Hematopoietic multipotent progenitor cell treated with erythropoietin and hydrocortisone succinate and interleukin-3 and kit ligand, for 17 days (in vitro differentiated cells): ENCODE results near the gene CEP72.

Experiments used
- DNase-seq: peaks from one replicate; pipeline ENCODE4 v3.0.0-alpha.2; 2015; ENCODE audit warnings: low spot score

The CEP72 gene

DNA sequence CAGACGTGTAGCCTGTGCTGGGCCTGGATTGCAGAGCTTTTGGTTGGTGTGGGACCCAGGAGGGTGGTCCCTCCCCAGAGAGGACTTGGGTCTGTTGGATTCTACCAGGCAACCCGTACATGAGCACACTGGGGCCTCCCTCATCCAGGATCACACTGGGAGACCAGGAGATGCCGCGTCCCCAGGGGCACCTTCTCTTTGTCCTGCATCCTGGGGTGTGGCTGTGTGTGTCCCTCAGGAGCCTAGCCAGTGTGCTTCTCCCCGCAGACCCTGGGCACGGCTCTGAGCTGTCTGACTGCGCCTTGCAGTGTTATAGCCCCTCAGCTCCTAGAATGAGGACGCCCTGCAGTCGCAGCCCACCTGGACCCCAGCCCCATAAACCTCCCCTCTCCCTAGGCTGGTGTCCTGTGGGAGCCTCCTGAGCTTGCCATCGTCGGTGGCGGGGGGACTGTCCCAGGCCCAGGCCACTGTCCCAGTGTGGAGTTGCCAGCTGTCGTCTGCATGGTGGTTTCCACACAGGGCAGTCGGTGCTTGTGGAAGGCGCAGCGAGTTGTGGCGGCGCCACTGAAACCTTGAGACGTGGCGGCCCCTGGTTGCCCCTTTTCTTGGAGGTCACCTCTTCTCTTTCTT is 27.6 kb downstream of the CEP72 start:
- no peak for DNase-seq

DNA sequence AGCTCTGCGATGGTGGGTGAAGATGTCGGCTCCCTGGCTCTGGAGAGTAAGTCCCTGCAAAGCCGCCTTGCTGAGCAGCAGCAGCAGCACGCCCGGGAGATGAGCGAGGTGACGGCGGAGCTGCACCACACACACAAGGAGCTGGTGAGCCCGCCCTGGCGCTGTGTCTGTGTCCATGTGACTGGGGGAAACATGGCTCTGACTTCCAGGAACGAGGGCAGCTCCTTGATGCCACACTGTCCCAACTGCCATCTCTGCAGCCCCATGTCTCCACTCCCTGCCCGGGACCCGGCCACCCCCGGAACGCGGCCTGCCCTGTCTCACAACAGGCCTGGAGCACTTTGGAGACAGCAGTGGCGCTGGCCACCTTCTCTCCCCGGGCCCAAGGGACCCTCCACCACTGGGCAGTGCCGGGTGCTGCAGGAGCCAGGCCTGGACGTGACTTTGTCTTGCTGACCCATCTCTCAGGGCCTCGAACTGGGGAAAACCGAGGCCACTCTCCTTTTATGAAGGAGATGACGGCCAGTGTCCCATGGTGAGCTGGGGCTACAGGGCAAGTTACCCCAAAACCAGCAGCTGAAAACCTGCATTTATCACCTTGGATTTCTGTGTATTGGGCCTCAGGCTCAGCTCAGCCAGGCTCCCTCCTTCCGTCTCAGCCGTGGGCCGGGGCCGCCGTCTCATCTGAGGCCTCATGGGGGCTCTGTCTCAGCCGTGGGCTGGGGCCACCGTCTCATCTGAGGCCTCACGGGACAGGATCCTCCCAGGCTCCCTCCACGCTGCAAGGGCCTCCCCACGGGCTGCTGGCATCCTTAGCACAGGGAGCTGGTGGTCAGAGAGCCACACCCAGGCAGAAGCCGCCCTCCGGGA is 28.6 kb downstream of the CEP72 start:
- DNase-seq, result no peak

- no peak for DNase-seq
Observed at GRCh38 chr5:641331-641765, 29.2 kb downstream of the CEP72 start.

DNA sequence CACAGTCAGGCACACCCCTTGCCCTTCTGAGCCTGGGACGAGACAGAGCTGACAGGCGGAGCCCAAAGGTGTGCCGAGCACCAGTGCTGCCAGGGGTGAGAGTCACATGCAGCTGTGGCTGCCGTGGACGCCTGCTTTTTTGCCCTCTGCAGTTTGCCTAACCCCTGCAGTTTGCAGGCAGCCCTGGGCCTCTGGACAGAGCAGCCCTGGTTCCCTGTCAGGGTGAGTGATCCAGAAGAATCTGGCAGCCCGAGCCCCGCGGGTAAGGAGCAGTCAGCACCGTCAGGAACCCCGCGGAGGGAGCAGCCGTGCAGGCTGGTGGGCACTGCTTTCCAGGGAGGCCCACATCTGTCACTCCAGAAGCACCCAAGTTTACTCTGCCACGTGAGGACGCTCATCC is 30.3 kb downstream of the CEP72 start:
- DNase-seq, result no peak

GRCh38 chr5:643351-643801 is 31.2 kb downstream of the CEP72 start:
- no peak for DNase-seq

DNA sequence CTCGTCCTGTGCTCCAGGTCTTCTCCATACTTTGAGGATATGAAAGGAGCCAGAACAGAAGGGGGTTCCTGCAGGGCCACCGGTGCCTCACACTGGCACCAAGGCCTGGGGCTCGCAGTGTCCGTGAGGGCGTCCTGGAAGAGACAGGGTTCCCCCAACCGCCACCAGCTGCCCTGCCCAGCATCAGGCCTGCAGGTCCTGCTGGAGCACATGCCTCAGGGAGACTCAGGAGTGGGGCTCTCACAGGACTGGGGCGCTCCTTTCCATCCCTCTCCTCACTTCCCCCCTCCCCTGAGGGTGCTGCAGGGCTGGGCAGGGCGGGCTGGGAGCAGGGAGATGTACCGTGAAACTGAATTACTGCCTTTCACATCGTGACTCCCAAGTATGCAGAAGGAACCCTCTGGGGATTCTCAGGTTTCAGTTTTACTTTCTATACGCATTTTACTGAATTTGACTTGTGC is 31.7 kb downstream of the CEP72 start:
- DNase-seq, result no peak

DNA sequence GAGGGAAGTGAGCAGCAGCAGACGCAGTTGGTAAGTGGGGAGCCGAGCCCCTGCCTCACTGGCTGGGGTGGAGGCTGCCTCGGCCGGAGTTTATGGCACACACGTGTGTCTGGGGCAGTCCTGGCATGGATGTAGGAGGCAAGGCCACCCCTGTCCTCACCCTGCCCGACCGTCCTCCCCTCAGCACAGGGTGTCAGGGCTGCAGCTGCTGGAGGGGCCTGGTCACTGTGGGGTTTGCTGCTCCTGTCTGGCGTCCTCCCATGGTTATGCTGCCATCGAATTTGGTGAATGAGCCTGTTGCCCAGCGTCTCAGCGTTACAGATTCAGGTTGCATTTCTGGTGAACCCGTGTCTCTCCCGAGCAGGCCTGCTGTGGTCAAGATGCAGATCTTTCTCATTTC is 32.4 kb downstream of the CEP72 start:
- DNase-seq, result no peak

DNA sequence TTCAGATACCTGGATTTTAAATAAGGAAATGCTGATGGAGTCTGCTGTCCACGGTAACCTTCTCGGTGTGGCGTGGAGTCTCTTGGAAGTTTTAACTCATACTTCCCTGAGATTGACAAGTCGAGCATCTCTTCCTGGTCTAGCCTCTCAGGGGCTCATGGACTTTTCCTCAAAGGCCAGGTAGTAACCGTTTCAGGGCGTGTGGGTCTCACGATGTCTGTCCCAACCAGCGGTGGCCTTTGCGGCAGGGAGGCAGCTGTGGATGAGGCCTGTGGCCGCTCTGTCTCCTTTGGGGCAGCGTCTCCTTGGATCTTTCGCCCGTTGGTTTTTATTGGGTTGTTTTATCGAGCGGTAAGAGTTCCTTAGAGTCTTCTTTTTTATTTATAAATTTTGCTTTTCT is 32.8 kb downstream of the CEP72 start:
- DNase-seq, result no peak

DNA sequence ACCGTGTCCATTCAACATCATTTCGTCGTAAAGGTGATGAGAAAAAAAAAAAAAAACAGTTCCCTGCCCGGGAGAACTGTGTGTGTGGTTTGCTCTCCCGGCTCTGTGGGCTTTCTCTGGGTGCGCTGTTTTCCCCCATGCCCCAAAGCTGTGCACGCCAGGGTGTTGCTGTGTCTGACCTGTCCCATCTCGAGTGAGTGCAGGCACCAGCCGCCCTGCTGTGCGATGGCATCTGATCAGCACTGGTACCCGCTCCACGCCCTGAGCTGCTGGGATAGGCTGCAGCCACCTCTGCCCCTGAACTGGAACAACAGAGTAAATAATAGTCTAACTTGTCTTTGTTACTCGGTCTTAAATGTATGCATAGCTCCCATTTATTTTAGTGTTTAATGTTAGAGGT is 33.3 kb downstream of the CEP72 start:
- DNase-seq, result no peak

DNA sequence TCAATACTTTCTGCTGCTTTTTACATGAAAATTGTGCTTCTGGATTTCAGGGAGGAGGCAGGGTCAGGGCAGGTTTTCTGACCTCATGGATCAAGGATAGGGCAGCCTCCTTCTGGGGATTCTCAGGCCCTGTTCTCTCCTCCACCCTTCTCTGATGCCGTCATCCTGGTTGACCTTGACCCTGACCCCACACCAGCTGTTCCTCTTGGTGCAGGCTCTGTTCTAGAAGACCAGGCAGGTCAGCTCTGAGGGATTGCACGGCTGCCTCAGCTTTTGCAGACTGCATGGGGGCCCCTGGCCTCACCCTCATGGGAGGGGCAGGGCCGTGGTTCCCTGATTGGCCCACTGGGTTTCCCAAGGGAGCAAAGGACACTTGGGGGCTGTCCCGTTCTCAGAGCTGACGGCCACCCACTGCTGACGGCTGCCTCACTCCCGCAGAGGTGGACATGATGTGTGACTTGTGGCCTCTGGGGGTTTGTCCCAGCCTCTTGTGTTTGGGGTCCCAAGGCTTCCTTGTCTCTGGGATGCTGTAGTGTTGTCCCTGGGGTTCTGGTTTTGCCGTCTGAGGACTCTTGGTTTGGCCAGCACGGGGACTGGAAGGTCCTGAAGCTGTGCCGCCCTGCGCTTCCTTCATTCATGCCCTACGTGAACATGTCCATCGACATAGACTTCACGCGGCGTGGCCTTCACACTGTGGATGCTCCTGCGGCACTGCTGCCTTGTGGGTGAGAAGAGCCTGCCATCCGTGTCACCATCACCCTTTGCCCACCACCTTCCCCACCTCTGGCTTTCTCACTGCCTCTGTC is 34.5 kb downstream of the CEP72 start:
- no peak for DNase-seq

- no peak for DNase-seq
Observed at GRCh38 chr5:647311-647710, 35.2 kb downstream of the CEP72 start.

DNA sequence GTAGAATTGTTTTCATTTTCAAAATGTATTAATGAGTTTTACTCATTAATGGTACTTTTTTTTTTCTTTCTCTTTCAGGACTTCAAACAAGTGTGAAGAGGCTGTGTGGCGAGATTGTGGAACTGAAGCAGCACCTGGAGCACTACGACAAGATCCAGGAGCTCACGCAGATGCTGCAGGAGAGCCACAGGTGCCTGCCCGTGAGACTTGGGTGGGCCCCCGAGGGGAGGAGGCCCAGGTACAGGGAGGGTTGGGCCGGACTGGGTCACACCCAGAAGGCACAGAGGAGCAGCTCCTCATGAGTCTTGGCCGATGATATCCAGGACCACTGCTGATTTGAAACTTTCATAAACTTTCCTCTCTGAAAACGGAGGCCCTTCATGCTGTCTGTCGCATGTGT is 35.6 kb downstream of the CEP72 start:
- no peak for DNase-seq

DNA sequence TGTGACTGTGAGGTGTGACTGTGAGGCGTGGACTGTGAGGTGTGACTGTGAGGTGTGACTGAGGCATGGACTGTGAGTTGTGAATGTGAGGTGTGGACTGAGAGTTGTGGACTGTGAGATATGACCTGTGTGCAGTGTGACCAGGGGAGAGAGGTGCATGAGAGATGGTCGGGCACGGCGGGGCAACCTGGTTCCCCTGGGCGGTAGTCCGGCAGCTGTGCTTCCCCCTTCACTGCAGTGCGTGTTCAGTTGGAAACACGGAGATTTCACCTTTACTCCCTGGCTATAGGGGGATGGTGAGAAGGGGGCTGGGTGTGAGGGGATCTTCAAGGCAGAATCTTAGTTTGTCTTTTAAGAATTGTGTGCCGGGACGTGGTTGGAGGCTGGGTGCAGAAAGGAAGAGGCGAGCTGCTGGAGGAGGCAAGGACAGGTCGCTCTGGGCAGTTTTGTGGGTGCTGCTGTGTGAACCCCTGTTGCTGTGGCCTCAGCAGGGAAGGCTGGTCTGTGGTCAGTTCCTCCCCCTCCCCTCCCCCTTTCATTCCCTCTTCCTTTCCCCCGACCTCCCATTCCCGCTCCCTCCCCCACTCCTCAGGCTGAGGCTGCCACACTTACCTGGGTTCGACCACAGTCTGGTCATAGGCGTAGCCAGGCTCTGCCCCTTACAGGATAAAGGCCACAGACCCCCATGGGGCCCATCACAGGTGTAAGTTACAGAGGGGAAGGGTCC is 39.3 kb downstream of the CEP72 start:
- DNase-seq, result no peak

GRCh38 chr5:652023-652515 is 39.9 kb downstream of the CEP72 start:
- no peak for DNase-seq

DNA sequence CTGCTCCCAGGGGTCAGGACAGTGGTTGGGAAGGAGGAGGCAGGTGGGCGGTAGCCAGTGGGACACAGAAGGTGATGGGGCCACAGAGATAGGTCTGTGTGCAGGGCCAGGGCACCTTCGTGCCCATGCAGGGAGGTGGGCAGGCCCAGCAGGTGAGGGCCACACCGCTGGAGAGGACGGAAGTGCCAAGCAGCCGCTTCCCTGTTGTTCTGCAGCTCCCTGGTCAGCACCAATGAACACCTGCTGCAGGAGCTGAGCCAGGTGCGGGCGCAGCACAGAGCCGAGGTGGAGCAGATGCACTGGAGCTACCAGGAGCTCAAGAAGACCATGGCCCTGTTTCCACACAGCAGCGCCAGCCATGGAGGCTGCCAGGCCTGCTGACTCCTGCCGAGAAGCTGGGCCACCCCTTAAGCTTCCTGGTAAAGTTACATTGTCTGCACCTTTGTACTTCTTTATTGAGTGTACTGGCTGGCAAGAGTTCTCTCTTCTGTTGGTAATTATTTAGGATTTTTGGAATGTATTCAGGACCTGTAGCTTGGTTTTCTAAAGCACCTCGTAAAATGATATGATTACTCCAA is 40.7 kb downstream of the CEP72 start:
- DNase-seq, result no peak

DNA sequence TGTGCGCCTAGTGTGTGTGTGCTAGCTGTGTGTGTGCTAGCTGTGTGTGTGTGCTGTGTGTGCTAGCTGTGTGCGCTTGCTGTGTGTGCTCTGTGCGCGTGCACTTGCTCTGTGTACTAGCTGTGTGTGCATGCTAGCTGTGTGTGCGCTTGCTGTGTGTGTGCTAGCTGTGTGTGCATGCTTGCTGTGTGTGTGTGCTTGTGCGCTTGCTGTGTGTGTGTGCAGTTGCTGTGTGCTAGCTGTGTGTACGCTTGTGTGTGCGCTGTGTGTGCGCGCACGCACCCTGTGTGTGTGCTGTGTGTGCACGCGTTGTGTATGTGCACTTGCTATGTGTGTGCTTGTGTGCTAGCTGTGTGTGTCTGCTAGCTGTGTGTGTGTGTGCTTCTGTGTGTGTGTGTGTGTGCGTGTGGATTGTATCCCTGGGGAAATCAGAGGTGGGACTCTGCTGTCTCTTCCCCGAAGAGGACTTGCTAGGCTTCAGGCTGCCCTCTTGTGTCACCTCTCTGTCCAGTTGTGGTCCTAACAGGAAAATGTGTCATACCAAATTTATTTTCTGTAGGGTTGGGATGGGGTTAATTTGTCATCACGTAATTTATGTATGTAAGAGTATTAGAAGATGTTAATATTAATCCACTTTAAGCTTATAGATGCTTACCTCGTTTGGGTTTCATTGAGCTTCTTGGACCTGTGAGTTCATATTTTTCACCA is 42.1 kb downstream of the CEP72 start:
- DNase-seq, result no peak

DNA sequence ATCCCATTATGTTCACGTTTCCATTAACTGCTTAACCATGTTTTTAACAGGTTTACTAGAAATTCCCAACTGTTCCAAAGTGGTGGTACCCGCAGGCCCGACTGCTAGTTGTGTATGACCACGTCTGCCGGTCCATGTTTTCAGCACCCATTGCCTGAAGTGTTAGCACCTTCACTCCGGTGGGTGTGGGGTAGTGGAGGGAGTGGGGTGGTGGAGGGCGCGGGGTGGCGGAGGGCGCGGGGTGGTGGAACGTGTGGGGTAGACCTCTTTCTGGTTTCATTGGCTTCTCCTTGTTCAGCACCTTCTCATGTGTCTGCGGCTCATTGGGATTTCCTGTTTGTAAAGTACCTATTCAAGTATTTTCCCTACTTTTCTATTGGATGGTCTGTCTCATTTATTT is 43.3 kb downstream of the CEP72 start:
- no peak for DNase-seq

- DNase-seq, result no peak
Observed at GRCh38 chr5:657570-657969, 45.4 kb downstream of the CEP72 start.

- DNase-seq, result no peak
Observed at GRCh38 chr5:658103-658502, 46.0 kb downstream of the CEP72 start.

GRCh38 chr5:659496-660263 is 47.5 kb downstream of the CEP72 start:
- DNase-seq, result no peak
